Stimulated activated CD4-positive, alpha-beta T cell treated with anti-CD3 and anti-CD28 coated beads, Interleukin-2, amount 100 ng/mL, for 4 hours (primary cell): ENCODE data around the gene COL5A1.
"Not testable (repeated sequence)": the region's sequence is repeated elsewhere in the genome, so short reads cannot be mapped to it uniquely, and the experiment has no call there.

Source experiments
- DNase-seq: peaks from one replicate; pipeline ENCODE4 v3.0.0-alpha.2; 2020; ENCODE audit warnings: low read depth

COL5A1 gene

DNA sequence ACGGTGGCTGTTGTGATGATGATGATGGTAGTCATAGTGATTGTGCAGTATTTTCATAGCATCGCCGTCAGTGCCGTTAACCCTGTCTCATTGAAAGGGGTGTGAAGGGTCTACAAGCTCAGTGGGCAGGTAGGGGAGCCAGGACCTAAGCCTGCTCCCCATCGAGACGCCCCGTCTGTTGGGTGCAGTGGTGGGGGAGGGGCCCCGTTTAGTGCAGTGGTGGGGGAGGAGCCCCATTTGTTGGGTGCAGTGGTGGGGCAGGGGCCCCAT is 68.6 kb downstream of the COL5A1 start:
- no peak for DNase-seq

- no peak for DNase-seq
Measured at GRCh38 chr9:134710901-134711300, 69.3 kb downstream of the COL5A1 start.

- DNase-seq = no peak
Measured at GRCh38 chr9:134712243-134712642, 70.6 kb downstream of the COL5A1 start.

GRCh38 chr9:134712926-134713325 is 71.3 kb downstream of the COL5A1 start:
- DNase-seq = no peak

- DNase-seq = not testable (repeated sequence)
Measured at GRCh38 chr9:134715536-134715935, 73.9 kb downstream of the COL5A1 start.

DNA sequence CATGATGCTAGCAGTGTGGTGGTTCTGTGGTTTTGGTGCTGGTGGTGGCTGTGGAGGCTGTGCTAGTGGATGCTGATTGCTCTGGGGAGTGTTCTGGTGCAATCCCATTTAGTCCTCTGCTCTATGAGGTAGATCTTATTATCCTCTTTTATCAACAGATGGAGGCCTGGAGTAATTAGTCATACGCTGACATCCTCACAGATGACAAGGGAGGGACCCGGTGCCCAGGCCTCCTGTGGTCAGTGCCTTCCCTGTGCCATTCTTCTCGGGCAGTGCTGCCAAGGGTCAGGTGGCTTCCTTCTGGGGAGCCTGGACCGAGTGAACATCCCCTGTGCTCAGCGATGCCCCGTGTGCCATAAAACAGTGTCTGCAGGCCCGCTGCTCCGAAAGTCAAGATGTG is 74.5 kb downstream of the COL5A1 start:
- no peak for DNase-seq

- DNase-seq = no peak
Measured at GRCh38 chr9:134717056-134717455, 75.5 kb downstream of the COL5A1 start.

- DNase-seq = no peak
Measured at GRCh38 chr9:134717924-134718645, 76.5 kb downstream of the COL5A1 start.

DNA sequence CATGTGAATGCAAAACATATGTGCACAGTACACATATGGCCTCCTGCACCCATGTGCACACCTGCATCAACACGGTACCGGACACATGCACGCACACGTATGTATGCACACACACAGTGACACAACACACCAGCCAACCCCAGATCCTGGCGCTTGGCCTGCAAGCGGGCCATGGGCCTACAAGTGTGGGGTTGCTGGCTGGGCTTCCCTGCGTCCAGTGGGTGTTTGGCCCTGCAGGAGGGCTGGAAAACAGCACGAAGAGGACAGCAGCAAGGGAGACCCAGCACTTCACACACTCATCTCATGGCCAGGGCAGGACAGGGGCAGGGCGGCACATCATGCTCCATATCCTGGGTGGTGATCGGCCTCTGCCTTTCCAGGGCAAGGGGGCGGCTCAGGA is 77.7 kb downstream of the COL5A1 start:
- DNase-seq = no peak

GRCh38 chr9:134720136-134720753 is 78.6 kb downstream of the COL5A1 start:
- no peak for DNase-seq

DNA sequence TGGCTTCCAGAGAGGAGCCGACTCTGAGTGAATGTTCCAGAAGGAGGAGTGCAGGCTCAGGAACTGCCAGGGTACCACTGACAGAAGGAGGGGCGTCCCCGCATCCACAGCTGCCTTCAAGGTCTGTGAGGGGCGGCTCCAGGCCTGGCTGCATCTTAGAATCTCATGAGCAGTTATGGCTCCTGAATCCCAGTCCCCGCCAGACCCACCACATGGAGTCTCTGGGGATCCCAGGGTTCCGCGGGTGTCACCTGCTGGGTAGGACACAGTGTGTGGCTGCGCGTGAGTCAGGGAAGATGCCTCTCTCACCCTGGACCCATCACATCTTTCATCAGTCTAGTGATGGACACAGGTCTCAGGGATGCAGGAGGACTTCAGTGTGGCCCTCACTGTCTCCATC is 79.2 kb downstream of the COL5A1 start:
- no peak for DNase-seq

DNA sequence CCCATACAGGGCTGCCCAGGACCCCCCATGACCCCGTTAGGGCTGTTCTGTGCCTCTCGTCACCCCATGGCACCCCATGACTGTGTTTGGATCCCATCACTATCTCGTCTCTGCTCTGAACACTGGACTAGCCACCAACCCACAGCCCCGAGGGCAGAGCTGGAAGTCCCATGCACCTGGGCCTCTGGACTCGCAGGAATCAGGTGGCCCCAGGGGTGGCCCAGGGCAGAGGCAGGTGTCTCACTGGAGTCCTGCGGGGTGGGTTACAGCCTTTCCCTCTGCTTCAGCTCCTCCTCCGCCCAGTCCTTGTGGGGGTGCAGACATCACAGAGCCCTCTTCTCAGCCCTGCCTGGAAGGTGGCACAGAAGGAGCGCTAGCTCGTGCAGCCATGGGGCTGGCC is 79.7 kb downstream of the COL5A1 start:
- no peak for DNase-seq

GRCh38 chr9:134722120-134722701 is 80.6 kb downstream of the COL5A1 start:
- DNase-seq = no peak

DNA sequence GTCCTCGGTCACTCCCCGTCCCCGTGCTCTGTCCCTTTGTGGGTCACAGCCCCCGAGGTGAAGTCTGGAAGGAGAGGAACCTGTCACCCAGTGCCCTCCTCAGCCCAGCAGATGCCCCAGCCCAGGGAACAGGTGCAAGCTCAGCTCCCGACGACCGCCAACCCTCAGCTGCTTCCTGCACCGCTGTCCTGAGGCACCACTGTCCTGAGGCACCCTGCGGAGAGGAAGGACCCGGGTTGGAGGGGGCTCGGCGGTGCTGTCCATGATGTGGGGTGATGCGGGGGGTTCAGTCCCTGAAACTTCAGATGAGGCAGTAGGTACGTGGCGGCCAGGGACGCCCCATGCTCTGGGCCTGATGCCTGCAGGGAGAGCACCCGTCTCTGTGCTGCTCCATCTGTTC is 81.4 kb downstream of the COL5A1 start:
- no peak for DNase-seq

DNA sequence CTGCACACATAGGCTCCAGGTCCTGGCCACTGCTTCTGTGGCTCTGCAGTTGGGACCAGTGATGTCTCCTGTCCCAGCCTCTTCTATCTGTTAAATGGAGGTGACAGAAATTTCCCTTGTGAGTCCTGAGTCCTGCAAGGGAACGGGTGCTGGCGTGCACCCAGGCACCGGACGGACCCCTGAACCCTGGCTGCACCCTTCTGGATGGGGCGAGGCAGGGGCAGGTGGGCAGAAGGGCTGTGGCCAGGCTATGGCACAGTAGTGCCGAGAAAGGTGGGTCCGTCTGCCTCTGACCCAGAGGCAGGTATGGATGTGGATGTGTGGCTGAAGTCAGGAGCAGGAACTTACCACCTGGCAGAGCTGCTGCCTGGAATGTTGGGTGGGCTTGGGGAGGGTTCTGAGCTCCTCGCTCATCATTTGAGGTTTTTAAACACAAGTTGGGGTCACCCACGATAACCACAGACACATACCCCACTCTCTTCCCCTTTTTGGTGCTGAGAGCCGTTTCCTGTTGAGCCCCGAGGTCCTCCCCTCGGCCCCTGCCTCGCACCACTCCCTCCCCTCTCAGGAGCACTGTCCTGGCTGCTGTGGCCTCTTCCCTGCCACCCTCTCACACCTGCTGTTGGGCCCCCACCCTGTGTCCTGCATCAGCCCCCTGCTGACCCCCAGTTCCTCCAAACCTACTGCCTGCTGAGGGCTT is 82.0 kb downstream of the COL5A1 start:
- DNase-seq = no peak

DNA sequence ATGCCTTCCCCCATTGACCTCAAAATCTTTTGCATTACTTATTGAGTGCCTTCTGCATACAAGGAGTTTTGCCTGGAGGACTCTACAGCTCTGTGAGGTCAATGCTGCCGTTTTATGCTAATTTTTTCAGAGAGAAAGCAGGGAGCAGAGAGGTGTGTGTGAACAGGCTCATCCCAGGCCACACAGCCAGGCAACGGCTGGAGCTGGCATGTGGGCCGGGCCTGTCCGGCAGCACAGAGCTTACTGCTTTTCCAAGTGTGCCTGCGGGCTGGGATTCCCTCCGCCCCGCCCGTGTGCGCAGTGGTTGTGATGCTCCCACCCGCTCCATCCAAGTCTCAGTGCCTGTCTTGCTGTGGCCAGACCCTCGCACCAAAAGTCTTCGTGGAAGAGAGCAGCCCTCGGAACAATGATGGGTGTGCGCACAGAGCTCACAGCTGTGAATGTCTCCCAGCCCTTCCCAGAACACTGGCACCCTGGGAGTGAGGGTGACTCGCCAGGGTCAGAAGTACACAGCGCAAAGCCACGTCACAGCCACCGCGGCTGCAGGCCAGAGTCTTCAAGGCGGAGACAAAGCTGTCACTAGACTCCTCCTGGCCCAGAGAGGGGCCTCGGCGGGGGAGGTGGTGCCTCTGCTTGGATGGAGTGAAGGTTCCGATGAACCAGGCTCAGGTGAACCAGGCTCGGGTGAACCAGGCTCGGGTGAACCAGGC is 82.8 kb downstream of the COL5A1 start:
- DNase-seq = no peak

DNA sequence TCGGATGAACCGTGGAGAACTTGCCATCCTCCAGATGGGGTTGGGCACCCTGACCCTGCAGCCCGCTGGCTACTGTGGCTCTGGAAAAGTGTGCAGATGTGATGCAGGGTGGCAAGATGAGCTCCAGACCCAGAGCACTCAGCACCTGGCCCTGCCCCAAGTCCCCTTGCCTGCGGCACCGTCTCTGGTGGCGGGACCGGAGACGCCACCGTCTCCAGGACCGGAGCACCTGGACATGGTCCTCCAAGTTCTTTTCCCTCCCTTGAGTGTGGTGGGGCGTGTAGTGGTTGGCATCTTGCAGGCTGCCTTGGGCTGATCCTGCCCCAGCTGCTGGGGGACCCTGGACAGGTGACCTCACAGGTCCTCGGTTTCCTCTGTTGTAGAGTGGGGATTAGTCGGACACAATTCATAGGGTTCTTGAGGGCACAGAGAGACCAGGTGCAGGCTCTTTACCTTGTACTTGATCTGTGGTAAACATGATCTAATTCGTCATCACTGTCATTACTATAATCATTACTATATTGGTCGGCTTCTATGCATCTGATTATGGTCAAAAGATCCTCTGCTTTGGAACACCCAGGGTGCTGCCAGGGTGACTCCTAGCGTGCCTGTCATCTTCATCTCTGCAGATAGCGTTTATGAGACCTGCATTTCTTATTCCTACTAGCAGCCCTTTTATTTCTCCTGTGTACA is 83.5 kb downstream of the COL5A1 start:
- DNase-seq = no peak

GRCh38 chr9:134725605-134725940 is 84.0 kb downstream of the COL5A1 start:
- no peak for DNase-seq

DNA sequence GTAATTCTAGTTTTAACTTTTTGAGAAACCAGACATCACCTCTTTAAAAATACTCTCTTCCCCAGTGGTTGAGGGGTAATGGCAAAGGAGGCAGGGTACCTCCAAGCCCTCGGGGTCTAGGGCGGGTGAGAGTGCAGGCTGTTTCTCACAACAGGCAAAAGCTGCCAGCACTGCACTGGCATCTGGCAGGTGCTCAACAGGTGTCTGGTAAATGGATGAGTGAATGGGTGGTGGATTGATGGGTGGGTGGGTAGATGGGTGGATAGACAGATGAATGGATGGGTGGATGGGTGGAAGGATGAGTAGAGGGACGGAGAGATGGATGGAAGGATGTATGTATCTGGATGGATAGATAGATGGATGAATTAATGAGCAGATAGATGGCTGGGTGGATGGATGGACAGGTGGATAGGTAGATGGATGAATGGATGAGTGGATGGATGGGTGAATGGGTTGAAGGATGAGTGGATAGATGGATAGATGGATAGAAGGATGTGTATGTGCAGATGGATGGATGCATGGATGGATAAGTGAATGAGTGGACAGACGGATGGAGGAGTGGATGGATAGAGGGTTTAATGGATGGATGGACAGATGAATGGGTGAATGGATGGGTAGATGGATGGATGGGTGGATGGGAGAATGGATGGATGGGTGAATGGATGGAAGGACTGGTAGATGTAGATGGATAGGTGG is 84.6 kb downstream of the COL5A1 start:
- DNase-seq = no peak

GRCh38 chr9:134726722-134727034 is 85.1 kb downstream of the COL5A1 start:
- no peak for DNase-seq

DNA sequence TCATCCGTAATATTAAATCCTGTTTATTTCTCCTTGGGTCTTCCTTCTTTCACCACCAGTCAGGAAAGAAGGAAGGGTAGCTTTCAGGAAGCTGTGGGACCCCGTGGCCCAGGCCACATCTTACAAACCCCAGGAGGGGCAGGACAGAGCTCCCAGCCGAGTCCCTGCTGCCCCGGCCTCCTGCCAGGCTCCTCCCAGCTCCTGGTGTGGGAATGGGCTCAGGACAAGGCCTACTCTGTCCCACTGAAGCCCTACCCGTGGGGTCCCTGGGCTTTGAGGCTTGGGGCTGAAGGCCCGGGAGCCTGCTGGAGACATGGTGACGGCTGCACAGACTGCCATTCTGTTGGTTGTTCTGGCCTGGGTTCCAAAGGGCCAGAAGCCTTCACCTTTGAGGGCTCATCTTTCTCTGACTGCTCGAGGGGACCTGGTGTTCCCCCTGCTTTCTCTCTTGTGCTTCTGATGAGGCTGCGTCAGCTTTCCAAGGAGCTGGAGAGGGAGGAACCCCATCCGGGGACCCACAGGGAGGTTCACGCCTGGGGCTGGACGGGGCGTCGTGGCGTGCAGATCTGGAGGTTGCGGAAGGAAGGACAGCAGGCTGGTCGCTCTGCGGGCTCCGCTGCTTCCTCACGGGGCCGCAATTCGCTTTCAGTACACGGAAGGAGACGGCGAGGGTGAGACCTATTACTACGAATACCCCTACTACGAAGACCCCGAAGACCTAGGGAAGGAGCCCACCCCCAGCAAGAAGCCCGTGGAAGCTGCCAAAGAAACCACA is 86.6 kb downstream of the COL5A1 start:
- no peak for DNase-seq
